Activated CD4-positive, alpha-beta T cell treated with anti-CD3 and anti-CD28 coated beads, Interleukin-2, Interleukin-6, amounts not matched to agents 100 ng/mL and 50 ng/mL, durations not matched to agents 16 hours and 8 hours (primary cell): ENCODE data around the gene ZNF507.

Experiments
- DNase-seq: peaks from one replicate; pipeline ENCODE4 v3.0.0-alpha.2; 2020

ZNF507 gene

DNA sequence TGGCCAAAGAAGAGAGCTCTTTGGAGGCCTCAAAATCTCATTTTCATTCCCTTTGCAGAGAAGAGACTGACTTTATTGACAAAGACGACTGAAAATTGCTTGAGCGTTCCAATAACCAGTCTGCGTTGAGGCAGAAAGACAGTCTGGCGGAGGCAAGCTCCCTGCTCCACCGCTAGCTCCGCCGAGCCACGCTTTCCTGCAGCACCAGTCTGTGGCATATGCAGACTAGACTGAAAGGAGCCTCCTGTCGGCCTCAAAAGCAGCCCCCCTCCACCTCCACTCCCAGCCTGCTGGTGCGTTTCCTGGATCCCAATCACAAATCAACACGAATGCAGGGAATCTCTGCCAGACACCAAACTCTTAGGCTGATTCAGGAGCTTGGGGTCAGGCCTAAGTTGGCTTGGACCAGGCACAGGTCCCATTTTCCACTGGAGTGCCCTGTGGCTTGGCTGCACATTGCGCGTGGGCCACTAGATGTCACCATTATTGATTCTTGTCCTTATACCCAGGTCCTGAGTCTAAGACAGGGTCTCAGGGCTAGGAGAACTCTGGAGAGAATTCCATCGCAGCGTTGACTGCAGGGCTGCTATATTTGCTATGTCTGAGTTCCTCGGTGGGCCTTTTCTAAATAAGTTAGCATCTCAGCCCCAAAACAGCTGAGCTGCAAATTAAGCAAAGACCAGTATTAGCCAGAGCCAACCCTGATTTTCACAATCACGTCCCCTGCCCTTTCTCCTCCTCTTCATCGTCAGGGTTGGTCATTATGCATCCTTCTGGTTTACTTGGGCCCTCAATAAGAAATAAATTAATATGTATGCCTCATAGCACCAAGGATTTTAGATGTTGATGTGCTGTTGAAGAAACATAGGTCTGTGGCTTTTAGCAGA is 5.2 kb upstream of the ZNF507 start:
- peak; percentile 55 for DNase-seq

DNA sequence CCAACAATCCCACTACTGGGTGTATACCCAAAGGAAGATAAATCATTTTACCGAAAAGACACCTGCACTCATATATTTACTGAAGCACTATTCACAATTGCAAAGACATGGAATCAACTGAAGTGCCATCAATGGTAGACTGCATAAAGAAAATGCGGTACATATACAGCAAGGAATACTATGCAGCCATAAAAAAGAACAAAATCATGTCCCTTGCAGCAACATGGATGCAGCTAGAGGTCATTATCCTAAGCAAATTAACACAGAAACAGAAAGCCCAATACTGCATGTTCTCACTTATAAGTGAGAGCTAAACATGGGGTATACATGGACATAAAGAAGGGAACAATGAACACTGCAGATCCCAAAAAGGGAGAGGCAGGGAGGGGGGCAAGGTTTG is 2.7 kb upstream of the ZNF507 start:
- no peak for DNase-seq

DNA sequence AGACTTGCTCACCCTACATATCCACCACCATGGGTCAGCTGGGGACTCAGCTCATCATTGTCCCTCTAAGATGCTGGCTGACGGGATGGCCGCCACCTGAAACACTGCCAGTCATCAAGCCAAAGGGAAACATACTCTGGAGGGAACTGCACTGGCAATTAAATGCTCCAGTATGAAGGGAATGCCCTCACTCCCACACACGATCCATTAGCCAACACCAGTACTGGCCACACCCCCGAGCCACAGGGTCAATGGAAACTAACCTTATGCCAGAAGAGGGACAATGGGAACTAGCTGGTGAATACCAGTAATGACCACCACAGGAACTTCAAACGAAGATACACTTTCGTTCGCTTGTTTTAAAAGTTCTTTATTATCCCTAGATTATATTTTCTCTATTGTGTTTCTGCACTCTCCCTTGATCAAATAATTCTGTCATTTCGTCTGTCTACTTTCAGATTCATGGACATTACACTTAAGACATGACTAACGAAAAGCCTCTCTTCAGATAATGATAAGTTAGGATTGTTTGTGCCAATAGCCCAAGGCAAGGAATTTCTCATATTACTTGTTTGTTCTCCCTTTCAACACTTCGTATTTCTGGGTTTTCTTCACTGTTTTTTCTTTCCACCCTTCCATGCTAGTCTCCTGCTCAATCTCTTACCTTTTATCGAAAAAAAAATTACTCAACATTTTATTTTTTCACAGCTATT is 1.7 kb upstream of the ZNF507 start:
- DNase-seq = no peak

DNA sequence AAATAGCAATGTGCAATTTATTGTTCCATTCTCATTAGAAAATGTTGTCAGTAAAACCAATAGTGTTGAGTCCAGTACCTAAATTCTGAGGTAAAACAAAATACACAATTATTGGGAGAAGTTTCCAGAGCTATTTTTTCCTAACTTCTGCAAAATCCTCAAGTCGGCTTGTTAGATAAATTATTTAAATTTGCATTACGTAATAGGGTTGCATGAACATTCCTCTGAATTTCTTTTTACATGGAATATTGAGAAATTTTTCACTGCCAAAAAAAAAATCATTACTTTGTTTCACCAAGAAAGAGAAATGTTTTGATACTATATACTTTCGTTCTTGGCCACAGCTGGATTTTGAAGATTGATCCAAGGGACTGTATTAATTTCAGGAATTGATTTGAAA is 1.5 kb downstream of the ZNF507 start:
- no peak for DNase-seq

DNA sequence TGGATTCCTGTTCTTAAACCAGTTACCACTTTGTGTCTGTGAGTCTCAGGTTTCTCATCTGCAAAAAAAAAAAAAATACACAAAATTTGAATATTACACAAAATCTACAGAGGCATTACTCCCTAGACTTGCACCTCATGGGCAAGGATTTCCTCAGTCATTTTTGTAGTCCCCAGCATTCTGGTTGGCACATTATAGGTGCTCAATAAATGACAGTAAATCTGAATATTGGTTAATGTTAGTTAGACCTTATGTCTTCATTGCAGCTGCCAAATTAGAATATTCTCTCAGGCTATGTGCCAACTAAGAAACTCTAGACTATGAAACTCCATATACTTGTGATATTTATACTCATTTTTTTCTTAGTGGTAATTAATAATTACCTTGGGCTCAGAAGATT is 2.2 kb downstream of the ZNF507 start:
- DNase-seq = no peak

DNA sequence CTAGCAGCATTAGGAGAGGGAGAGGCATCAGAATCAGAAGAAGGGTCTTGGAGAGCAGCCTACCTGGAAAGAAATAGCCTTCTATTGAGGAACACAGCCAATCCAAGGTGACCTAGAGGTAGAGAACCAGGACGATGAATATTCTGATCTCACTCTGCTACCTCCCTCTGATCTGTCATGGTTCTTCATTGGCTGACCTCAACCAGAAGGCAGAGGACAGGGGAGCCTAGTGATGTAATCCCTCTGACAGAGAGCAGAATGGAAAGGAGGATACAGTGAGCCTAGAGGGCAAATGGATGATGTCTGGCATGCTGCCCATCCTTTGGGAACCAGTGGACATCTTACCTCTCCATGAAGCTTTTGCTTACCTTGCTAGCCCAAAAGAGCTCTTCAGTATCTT is 3.6 kb downstream of the ZNF507 start:
- no peak for DNase-seq

DNA sequence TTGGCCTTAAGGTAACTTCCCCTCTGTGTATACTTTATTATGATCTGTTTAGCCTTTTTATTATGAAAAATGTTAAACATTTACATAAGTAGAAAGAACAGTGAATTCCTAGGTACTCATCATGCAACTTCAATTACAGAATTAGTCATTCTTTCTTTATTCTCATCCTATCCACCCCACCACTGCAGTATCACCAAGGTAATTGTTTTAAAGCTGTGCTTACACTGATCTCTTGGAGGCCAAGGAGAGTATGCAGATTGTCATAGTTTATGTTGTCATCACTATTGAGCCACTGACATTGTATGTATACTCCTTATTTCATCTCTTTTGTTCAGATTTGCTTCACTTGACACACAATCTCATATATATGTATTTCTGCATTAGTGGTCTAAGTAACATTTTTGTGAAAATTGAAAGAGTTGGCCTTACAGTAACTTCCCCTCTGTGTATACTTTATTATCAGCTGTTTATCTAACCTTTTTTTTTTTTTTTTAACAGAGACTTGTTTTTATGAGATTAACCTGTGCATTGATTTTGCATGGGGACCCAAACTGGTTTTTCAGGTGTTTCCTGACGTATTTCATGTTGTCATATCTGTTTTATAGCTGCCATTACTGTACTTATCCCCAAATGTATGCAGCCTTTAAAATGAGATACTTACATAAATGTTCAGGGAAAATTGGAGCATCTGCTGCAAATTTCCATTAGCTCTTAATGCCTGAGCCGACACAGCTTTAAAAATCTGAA is 4.5 kb downstream of the ZNF507 start:
- DNase-seq = no peak

DNA sequence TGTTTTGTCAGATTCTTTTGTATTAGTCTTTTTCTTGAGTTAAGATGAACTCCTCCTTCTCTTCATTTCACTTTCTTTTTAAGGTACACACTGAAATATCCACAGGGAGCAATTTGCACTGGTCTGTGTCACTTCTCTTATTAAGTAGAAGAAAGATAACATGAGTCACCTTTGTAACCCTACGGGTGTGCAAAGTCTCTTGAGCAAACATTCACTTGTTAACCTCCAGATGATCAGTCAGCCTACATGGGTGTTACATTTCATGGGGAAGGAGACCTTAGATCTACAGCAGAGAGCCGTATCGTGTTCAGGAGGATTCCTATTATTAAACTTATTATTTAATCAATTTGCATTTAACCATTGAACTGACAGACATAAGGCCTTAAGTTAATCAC is 5.1 kb downstream of the ZNF507 start:
- DNase-seq = no peak

DNA sequence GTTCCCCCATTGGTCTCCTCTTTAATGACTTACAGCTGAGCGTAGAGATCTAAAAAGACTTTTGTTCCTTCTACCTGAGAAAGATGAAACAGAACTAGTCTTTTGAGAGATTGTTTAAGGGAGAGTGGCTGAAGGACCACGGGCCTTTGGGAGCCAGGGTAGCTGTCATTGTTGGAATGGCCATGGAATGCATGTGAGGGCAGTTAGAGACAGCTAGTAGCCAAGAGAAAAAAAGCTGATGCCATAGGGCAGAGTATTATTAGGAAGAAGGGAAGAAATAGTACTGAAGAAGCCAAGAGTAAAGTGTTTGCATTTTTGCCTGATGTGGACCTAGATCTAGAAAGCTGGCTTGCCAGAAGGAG is 5.6 kb downstream of the ZNF507 start:
- no peak for DNase-seq

DNA sequence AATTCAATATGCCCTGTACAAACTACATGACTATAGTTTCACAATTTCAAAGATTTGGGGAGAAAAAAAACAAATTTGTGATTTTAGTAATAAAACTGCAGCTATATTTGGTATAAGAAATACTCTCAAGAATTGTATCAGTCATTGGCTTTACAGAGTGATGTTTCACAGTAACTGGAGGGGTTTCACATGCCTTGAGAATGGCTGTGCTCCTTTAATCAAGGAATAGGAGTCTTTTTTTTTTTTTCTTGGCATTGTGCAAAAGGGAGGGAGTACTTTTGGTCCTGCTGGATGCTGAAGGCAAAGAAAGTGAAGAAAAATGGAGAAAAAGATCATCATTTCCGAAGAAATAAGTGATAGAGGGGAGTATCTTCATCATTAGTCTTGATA is 6.8 kb downstream of the ZNF507 start:
- DNase-seq = no peak

DNA sequence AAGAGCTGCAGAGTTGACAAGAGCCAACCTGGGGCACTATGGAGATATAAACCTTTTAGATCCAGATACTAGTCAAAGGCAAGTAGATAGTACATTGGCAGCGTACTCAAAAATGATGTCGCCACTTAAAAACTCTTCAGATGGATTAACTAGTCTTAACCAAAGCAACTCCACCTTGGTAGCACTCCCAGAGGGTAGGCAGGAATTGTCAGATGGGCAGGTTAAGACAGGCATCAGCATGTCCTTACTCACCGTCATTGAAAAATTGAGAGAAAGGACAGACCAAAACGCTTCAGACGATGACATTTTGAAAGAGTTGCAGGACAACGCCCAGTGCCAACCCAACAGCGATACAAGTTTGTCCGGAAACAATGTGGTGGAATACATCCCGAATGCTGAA is 8.9 kb downstream of the ZNF507 start:
- no peak for DNase-seq

DNA sequence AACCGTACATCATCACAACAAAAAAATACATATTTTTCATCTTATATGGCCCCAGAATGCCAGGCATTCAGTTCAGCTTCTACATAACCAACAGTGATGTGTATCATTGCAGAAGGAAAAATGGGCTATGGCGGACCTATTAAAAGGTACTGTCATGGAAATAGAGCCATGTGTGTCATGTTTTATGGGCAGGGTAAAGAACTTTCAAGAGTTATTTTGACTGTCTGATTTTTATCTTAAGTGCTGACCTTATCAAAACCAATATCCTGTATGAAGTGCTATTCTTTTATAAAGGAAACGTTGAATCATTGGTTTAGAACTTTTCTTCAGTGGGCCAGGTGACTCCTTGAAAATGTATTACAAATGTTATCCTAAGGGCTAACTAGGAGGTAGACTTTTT is 9.9 kb downstream of the ZNF507 start:
- no peak for DNase-seq

DNA sequence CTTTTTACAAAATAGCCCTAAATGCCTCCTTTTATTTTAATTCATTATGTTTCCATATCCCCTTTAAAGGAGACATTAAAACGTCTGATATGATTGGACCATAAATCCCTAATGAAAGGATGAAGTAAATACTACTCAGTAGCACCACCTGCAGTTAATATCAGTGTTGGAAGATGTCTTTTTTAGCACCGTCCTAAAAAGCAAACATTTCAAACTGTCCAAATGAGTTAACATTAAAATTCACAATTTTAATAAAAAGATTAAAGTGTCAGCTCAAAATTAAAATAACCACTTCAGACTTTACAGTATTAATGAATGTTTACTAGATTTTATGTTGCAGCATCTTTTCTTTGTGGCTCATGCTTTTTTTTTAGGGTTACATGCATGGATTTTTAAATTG is 12.3 kb downstream of the ZNF507 start:
- DNase-seq = no peak

DNA sequence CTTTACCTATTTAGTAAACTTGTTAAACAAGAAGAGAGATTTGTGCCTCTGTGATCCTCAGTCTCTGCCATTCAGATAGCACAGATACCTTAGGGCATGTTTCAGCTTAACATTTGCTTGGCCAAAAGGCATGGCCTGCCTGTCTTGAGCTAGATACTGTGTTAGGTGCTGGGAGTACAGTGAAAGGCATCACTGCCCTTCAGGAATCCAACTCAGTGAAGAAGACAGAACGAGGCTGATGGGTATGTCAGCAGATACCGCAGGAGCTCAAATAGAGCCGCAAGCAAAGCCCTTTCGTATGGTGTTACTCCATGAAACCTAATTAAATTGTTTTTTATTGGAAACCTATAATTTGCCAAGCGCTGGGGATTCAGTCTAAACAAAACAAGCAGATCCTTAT is 12.9 kb downstream of the ZNF507 start:
- DNase-seq = no peak

DNA sequence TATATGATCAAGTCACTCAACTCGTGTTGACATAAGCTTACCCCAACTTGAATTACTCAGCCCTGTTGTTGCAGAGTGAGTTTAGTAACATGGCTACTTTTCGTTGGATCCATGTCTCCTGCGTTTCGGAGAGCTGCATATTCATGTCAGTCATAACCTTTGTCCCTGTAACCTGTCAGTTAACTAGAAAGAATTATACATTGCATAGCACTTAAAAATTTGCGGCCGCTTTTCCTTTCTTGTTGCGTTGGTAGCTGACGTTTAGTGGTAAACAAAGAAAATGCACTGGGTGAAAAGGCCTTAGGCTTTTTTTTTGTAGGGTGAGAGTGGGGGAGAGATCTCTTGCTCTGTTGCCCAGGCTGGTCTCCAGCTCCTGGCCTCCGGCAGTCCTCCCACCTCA is 14.2 kb downstream of the ZNF507 start:
- no peak for DNase-seq

DNA sequence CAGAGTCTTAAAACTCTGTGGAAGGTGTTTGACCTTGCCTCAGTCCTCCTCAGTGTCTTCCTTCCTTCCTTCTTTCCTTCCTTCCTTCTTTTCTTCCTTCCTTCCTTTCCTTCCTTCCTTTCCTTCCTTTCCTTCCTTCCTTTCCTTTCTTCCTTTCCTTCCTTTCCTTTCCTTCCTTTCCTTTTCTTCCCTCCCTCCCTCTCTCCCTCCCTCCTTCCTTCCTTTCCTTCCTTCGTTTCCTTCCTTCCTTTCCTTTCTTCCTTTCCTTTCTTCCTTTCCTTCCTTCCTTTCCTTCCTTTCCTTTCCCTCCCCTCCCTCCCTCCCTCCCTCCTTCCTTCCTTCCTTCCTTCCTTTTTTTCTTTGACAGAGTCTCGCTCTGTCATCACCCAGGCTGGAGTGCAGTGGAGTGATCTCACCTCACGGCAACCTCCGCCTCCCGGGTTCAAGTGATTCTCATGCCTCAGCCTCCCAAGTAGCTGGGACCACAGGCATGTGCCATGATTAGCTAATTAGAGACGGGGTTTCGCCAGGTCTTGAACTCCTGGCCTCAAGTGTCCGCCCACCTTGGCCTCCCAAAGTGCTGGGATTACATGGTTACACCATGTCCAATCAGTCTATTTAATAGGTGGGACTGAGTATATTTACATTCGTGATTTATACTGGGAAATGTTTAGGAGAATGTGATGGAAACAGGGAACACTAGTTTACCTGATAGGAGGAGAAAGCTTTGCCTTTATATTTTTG is 16.3 kb downstream of the ZNF507 start:
- DNase-seq = no peak

DNA sequence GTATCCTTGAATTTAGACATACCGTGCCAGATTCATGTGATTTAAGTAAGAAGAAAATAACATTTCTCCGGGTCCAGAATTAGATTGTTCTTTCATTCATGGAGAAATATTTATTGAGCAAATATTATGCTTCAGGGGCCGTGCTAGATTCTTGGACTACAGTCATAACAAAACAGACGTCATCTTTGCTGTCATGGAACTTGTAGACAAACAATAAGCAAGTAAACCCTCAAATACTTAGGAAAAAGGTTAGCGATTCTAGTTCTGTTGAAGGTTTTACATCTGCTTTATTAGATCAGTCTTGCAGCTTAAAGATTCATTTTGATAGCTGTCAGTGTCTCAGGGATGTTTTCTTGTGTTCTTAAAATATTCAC is 16.9 kb downstream of the ZNF507 start:
- DNase-seq = no peak

DNA sequence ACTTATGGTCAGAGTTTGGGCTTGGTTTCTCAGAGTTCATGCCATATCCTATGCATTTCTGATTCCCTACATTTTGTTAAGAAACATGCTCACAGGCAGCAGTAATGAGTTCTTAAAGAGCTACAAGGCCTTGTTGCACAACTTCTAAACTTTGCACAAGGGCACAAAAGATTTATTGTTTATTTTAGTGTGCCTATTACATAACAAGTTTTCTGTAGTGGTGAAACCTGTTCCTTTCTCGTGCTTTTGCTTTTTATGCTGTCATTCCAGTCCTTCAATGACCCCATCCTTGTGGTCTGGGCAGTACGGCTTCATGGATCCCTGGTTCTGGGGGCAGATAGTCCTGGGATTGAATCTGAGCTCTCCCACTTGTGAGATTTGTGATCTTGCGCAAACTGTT is 17.8 kb downstream of the ZNF507 start:
- no peak for DNase-seq

DNA sequence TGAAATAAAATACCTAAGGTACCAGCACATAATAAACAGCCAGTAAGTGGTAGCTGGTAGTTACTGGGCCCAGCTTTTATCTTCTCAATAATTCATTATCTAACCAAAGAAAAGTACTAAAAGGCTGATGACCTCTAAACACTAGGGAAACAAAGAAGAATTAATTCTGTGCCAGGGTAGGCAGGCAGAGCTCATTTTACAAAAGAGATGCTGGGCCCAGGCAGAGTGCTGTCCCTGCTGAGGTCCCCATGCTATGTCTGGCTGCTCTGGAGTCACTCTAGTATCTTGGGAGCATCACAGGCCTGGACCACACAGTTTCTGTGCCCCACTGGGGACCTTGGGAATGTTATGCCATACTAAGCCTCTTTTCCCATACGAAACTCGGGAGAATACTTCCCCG is 18.2 kb downstream of the ZNF507 start:
- DNase-seq = no peak

DNA sequence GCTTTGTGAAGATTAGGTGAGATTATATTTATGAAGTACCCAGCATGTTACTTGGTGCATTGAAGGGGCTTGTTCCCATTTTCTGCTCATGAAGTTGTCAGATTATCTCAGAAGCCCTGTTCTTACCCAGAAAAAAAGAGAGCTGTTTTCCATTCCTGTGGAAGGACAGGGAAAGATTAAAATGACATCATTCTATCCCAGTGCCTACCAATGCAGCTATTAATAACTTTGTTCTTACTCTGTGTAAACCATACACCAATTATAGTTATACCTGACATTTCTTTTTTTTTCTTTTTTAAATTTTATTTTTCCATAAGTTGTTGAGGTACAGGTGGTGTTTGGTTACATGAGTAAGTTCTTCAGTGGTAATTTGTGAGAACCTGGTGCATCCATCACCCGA is 18.6 kb downstream of the ZNF507 start:
- DNase-seq = no peak

DNA sequence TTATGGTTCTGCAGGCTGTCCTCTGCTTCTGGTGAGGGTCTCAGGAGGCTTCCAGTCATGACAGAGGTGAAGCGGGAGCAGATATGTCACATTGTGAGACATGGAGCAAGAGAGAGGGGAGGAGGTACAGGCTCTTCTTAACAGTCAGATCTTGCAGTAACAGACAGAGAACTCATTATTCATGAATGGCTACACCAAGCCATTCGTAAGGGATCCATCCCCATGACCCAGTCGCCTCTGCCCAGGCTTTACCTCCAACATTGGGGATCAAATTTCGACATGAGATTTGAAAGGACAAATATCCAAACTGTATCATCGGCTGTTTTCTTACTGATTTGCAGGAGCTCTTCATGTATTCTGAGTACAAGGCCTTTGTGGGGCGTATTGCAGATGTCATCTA is 21.7 kb downstream of the ZNF507 start:
- no peak for DNase-seq

DNA sequence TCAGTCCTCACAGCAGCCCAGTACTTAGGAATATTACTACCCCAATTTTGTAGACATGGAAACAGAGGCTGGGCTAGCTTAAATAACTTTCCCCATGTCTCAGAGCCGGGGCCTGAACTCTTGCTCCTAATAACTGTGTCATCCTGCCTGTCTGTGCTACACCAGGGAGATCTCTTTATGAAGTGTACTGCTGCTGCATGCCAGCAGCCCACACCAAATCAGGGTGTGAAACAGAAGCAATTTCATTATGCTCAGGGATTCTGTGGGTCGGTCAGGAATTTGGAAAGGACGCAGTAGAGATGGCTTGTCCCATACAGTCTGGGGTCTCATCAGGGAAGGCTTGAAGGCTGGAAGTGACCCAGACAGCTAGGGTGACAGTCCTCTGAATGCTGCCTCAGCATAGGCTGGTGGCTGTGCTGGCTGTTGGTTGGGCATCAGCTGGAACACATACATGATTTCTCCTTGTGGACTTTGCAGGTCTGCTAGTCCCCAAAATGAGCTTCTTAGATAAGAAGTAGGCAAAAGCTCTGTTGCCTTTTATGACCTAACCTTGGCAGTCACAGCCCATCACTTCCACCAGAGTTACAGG is 22.6 kb downstream of the ZNF507 start:
- no peak for DNase-seq

DNA sequence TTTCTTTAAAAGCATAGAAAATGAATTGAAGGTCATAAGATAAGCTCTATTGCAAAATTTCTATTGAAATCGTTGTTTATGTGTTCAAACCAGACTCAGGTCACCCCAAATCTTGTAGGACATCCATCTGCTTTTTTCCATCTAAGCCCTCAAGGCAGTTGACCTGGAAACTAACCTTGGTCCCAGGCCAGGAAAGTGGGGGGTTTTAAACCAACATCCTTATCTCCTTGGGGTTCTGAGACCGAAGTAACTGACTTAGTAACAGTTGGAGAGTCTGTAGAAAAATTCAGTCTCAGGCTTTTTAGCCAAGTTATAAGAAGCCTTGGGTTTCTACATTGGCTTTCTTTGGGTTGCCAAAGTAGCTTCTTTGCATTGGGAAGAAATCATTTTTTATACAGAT is 23.4 kb downstream of the ZNF507 start:
- DNase-seq = no peak
